Osteoblast (primary cell): ENCODE results near the gene PTPRCAP. TPM values are rescaled to one million over a fixed set of nuclear protein-coding genes. Genes with fewer than 3 reads are reported as not detected.

Source experiments
- DNase-seq: peaks from one replicate; pipeline ENCODE4 v3.0.0; 2011; ENCODE audit warnings: low spot score, mixed read lengths; ENCODE audit not compliant: insufficient read length; ENCODE audit errors: missing footprints
- H2AFZ ChIP-seq: 2 replicates; pipeline ENCODE4 v1.6.0; 2011; ENCODE audit warnings: mild to moderate bottlenecking, low read length
- H3K27ac ChIP-seq: 2 replicates; pipeline ENCODE4 v1.5.1; 2011; ENCODE audit warnings: mild to moderate bottlenecking, low read depth, low read length, moderate library complexity
- H3K27me3 ChIP-seq: 2 replicates; pipeline ENCODE4 v1.6.0; 2012; ENCODE audit warnings: mild to moderate bottlenecking, control low read depth, inconsistent platforms, low read length, moderate library complexity; ENCODE audit not compliant: insufficient read depth
- H3K36me3 ChIP-seq: 2 replicates; pipeline ENCODE4 v1.5.1; 2011; ENCODE audit warnings: mild to moderate bottlenecking, low read length, control low read depth, moderate library complexity; ENCODE audit not compliant: insufficient read depth
- H3K4me1 ChIP-seq: 2 replicates; pipeline ENCODE4 v1.5.1; 2011; ENCODE audit warnings: mild to moderate bottlenecking, low read length, control low read depth, moderate library complexity; ENCODE audit not compliant: insufficient read depth
- H3K4me2 ChIP-seq: 2 replicates; pipeline ENCODE4 v1.6.0; 2011; ENCODE audit warnings: mild to moderate bottlenecking, low read length; ENCODE audit not compliant: insufficient read depth
- H3K4me3 ChIP-seq: fragments of 200-600 bp; sonication (generic); 3 replicates; pipeline ENCODE4 v1.5.1; 2012; ENCODE audit warnings: mild to moderate bottlenecking, low read length, inconsistent platforms; ENCODE audit not compliant: insufficient read depth
- H3K79me2 ChIP-seq: 2 replicates; pipeline ENCODE4 v1.6.0; 2012; ENCODE audit warnings: mild to moderate bottlenecking, low read length, control low read depth, inconsistent platforms; ENCODE audit not compliant: insufficient read depth
- H3K9me3 ChIP-seq: 2 replicates; pipeline ENCODE4 v1.5.1; 2011; ENCODE audit warnings: low read depth, low read length, control low read depth
- H4K20me1 ChIP-seq: 2 replicates; pipeline ENCODE4 v1.6.0; 2012; ENCODE audit warnings: mild to moderate bottlenecking, low read length, control low read depth; ENCODE audit not compliant: insufficient read depth
- CTCF ChIP-seq: IDR thresholded peaks from 2 replicates; pipeline ENCODE4 v1.5.1; 2011; ENCODE audit warnings: mild to moderate bottlenecking, low read depth, low read length, moderate library complexity; ENCODE audit errors: extremely low read depth
- small RNA-seq: library from RNA; depleted of rRNA; stranded (forward); fragments of <200 nt; gene quantifications from one replicate; pipeline ENCODE3, GENCODE V24; 2012
- total RNA-seq: library from RNA; depleted of rRNA; stranded (reverse); fragments of >200 nt; gene quantifications from 2 replicates; pipeline ENCODE4 v1.2.3, GENCODE V29; 2012

PTPRCAP gene
- total RNA-seq, 1 donor = 0.36 TPM

GRCh38 chr11:67387069-67387468 lies 50.4 kb downstream of the PTPRCAP start:
- Histone ChIP-seq H3K27ac (no peak overlapping the region), H3K36me3 (no peaks in the 10 kb centered on the region), H3K4me2 (no peak overlapping the region), H3K4me1 (peaks cover 24% of the 10 kb centered on the region), H3K4me3 (no peak overlapping the region), H4K20me1 (no peaks in the 10 kb centered on the region), H3K79me2 (peaks cover 12% of the 10 kb centered on the region), H2AFZ (no peak overlapping the region), H3K27me3 (no peaks in the 10 kb centered on the region), H3K9me3 (no peaks in the 10 kb centered on the region)
- no peak for TF ChIP-seq CTCF
- DNase-seq = peak; percentile 0

Small RNA genes within 50 kb of the gene (small RNA-seq; reads per million reads assigned to genes)
- gene RNU6-1238P = not detected

Other genes starting within 250 kb of the PTPRCAP start
- 21.4 and 23.6 TPM in 2 replicates for gene GRK2, start 171.2 kb downstream of the PTPRCAP start, total RNA-seq
- gene ANKRD13D, start 148.4 kb downstream of the PTPRCAP start, total RNA-seq = 33.0 and 34.4 TPM in 2 replicates
- gene SSH3, start 134.2 kb downstream of the PTPRCAP start, total RNA-seq = 13.3 and 25.0 TPM in 2 replicates
- gene POLD4, start 84.1 kb downstream of the PTPRCAP start, total RNA-seq = 43.3 and 59.4 TPM in 2 replicates
- gene CLCF1, start 64.1 kb downstream of the PTPRCAP start, total RNA-seq = 6.2 and 6.9 TPM in 2 replicates
- 7.6 and 10.3 TPM in 2 replicates for gene RAD9A, start 45.7 kb downstream of the PTPRCAP start, total RNA-seq
- 161 and 169 TPM in 2 replicates for gene PPP1CA, start 35.8 kb downstream of the PTPRCAP start, total RNA-seq
- gene TBC1D10C, start 33.6 kb downstream of the PTPRCAP start, total RNA-seq = not detected in 2 replicates
- gene CARNS1, start 22.0 kb downstream of the PTPRCAP start, total RNA-seq = under 0.01 TPM in 2 replicates
- 33.9 and 36.9 TPM in 2 replicates for gene RPS6KB2, start 9.2 kb downstream of the PTPRCAP start, total RNA-seq
- gene CORO1B, start 5.8 kb upstream of the PTPRCAP start, total RNA-seq = 137 and 140 TPM in 2 replicates
- not detected in 2 replicates for gene GPR152, start 15.0 kb upstream of the PTPRCAP start, total RNA-seq
- gene CABP4, start 17.7 kb upstream of the PTPRCAP start, total RNA-seq = not detected in 2 replicates
- gene TMEM134, start 31.6 kb upstream of the PTPRCAP start, total RNA-seq = 15.6 and 29.3 TPM in 2 replicates
- 64.2 and 71.3 TPM in 2 replicates for gene AIP, start 45.3 kb upstream of the PTPRCAP start, total RNA-seq
- 13.3 and 14.1 TPM in 2 replicates for gene PITPNM1, start 67.7 kb upstream of the PTPRCAP start, total RNA-seq
- gene CDK2AP2, start 70.5 kb upstream of the PTPRCAP start, total RNA-seq = 6.2 and 10.3 TPM in 2 replicates
- gene CABP2, start 85.8 kb upstream of the PTPRCAP start, total RNA-seq = not detected in 2 replicates
- gene GSTP1, start 146.1 kb upstream of the PTPRCAP start, total RNA-seq = 361 and 465 TPM in 2 replicates
- gene NDUFV1, start 169.3 kb upstream of the PTPRCAP start, total RNA-seq = 146 and 158 TPM in 2 replicates
- gene NUDT8, start 192.3 kb upstream of the PTPRCAP start, total RNA-seq = 4.7 and 5.3 TPM in 2 replicates
- not detected in 2 replicates for gene TBX10, start 202.1 kb upstream of the PTPRCAP start, total RNA-seq
- gene ACY3, start 213.0 kb upstream of the PTPRCAP start, total RNA-seq = under 0.01 and 0.29 TPM in 2 replicates
- gene ALDH3B2, start 236.9 kb upstream of the PTPRCAP start, total RNA-seq = not detected in 2 replicates